M059J (cell line): ENCODE data around the gene MSL2. TPM values are rescaled to one million over a fixed set of nuclear protein-coding genes. Genes with fewer than 3 reads are reported as not detected.
A peak's percentile ranks its signal among the peaks of the same experiment; 100 is the strongest.
"Not testable (repeated sequence)": the region's sequence is repeated elsewhere in the genome, so short reads cannot be mapped to it uniquely, and the experiment has no call there.

ENCODE experiments used
- DNase-seq: peaks from one replicate; pipeline ENCODE4 v3.0.0-alpha.2; 2012; ENCODE audit warnings: low read depth
- total RNA-seq: library from RNA; depleted of rRNA; stranded (reverse); fragments of >200 nt; shearing (Covaris generic); gene quantifications from 2 replicates; pipeline ENCODE4 v1.2.3, GENCODE V29; 2014; rRNA removed

The MSL2 gene, protein sequence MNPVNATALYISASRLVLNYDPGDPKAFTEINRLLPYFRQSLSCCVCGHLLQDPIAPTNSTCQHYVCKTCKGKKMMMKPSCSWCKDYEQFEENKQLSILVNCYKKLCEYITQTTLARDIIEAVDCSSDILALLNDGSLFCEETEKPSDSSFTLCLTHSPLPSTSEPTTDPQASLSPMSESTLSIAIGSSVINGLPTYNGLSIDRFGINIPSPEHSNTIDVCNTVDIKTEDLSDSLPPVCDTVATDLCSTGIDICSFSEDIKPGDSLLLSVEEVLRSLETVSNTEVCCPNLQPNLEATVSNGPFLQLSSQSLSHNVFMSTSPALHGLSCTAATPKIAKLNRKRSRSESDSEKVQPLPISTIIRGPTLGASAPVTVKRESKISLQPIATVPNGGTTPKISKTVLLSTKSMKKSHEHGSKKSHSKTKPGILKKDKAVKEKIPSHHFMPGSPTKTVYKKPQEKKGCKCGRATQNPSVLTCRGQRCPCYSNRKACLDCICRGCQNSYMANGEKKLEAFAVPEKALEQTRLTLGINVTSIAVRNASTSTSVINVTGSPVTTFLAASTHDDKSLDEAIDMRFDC
- total RNA-seq: 17.5 and 19.2 TPM in 2 replicates

DNA sequence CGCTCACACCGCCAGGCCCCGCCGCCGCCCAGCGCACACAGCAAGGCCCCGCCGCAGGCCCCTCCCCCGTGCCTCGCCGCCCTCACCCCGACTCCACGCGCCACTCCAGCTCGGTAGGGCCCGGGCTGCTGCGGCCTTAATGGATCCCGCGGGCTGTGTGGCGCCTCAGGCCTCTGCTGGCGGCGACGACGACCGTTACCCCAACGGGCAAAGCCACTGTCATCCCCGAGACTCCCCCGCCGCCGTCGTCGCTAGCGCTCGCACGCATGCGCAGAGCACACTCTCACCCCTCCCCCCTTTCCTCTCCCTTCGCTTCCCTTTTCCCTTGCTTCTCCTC is at the start of gene MSL2:
Gene MSL2 (minus strand): TSS at position 272 of the 337 bp plus-strand sequence. CDS start 1,222 bp downstream, outside the sequence.
- peak; percentile 74 for DNase-seq

DNA sequence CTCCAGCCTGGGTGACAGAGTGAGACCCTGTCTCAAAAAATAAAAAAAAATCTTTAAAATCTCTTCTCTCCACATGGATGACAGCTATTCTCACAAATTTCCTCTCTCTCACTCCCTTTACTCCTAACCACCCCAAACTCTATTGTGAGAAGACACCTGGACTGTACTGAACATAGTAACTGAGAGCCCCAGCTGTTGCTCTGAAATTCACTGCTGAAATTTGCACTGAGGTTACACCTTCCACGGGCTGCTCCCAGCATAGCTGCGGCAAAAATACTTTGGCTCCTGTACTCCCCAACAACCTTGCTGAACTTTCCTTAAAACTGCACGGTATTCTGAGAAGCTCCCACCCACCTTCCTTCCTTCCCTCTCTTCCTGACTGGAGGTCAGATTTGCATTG is 49.6 kb upstream of the MSL2 start:
- DNase-seq: no peak

DNA sequence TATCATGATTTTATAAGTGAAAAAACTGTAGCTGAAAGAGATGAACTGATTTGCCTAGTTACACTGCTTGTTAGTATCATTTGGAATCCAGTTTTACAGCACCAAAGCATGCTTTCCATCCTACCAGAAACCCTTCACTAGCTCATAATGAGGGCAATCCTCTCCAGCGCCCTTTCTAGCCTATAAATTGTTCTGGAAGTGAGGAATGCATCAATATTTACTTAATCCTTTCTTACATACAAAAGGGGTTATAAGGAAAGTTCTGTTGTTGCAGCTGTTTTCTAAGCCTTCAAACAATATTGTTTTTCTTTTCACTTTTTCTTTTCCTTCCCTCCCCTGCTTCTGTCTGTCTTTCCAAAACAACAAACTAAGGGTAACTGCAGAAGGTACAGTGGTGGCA is 43.0 kb upstream of the MSL2 start:
- DNase-seq: no peak

DNA sequence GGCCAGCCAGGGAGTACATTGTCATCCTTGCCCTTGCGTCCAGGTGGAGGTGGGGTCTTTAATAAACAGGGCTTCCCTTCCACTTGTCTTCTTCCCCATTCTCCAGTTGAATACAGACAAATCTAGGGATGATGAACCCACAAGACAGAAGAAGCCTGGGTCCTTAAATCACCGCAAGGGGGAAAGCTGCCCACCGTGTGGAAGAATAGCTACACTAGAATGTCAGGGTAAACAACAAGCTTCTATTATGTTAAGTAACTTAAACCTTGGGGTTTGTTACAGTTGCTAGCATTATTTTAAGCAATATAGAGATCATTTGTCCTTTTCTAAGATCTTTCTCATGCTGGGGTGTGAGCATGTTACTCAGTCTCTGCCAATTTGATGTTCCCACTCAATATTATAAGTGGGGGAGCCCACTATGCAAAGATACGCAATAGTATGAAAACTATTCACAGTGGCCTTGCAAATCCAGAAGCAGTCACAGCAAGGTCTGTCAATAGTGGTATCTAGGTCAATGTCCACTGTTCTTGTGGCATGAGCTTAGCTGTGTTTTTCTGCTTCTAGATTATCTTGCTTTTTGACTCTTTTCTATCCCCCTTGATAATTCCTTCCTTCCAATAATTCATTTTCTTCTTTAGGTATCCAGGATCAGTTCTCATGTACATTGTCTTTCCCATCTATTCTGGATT is 42.0 kb upstream of the MSL2 start:
- no peak for DNase-seq

DNA sequence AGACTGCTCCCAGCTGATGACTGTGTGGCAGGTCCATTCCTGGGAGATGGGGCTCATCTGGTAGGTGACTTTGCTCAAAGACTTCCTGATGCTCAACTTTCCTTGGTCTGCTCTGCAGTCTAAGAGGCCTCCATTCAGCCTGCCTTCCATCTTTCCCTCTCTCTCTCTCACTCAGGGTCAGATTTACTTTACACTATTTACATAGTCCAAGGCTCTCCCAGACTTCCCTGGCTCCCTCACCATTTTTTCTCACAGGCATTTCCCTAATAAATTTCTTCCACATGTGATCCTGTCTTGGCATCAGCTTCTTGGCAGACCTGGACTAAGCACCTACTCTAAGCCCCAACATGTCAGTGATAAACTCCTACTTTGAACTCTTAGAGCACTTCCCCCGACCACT is 41.0 kb upstream of the MSL2 start:
- no peak for DNase-seq

DNA sequence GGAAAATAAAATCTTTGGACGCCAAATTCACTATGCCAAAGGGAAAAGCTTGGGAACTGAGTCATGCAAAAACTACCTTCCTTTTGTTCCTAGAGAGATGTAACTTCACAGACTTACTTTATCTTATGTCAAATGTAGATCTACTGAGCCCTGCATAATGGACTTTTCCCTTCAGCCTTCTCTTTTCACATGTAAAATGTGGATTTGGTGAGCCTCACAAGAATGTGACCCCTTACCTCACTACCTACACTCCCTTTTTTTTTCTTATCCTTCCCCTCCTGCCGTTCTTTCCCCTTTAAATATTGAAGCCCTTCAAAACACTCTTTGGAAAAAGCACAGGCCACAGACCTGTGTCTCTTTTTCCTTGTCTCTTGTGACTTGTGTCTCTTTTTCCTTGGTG is 40.0 kb upstream of the MSL2 start:
- DNase-seq: no peak

DNA sequence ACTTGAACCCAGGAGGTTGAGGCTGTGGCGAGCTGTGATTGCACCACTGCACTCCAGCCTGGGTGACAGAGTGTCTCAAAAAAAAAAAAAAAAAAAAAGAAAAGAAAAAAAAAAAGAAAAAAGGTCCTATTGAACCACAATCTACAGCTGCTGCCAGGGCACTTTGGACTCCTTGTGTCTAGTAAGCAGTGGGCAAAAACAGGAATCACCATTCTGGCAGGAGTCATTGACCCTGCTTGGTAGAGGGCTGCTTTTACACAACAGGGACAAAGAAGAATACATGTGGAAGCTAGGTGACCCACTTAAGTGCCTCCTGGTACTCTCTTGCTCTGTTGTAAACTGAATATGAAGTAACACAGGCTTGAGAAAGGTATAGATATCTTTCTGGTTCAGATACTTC is 39.4 kb upstream of the MSL2 start:
- DNase-seq: no peak

DNA sequence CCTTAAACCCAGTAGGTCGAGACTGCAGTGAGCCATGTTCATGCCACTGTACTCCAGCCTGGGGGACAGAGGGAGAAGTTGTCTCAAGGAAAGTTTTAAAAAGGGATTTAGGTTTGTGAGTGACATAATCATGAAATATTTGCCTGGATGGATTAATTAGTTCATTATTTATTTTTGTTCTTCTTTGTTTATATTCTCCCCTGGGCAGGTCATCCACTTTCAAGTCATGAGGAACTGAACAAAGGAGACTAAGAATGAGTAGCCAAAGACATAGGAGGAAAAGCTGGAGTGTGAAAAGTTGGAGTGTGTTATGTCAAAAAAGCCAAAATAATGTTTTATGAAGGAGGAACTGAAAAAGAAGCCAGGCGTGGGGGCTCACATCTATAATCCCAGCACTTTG is 36.3 kb upstream of the MSL2 start:
- peak; percentile 61 for DNase-seq

DNA sequence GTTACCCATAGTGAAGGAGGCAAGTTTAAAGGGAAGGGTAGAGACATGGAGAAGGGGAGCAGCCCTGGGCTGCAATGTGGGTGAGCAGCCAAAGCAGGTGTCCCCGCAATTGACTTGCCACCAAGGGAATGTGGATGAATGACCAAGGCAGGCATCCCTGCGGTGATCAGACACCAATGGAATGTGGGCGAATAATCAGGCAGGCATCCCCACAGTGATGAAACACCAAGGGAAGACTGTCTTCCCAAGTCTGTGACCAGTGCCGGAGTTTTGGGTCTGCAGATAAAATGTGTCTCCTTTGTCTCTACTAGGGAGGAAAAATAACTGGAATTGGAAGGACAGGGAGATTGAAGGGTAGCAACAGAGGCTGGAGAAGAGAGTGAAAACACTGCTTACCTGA is 26.6 kb upstream of the MSL2 start:
- not testable (repeated sequence) for DNase-seq

DNA sequence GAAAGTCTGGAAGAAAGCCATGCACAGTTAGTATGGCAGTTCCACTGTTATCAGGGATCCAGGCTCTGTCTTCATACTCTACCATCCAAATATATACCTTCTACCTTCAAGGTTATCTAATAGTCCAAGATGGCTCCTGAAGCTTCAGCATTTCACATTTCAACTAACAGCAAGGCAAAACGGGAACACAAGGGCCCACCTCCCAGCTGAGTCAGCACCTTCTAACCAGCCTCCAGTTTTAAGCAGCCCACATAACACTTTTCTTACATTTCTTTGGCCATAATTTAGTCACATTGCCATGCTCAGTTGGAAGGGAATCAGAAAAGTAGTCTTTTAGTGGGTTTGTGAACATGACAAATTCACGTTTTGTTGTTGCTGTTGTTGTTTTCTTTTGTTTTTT is 15.4 kb upstream of the MSL2 start:
- DNase-seq: no peak

DNA sequence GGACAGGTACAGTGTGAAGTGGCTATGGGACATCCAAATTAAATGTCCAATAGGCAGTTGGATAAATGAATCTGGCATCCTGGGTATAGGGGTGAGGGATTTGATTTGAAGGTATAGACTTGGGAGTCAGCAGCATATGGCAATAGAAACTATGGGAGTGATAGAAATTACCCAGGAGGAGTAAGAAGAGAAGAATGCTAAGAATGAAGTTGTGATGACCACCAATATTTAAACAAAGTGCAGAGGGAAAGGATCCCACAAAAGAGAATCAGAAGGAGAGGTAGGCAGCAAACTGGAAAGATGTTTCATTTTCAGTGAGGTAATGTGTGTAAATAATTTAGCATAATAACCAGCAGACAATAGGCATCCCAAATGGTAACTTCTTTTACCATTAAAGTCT is 13.8 kb upstream of the MSL2 start:
- DNase-seq: peak; percentile 81

DNA sequence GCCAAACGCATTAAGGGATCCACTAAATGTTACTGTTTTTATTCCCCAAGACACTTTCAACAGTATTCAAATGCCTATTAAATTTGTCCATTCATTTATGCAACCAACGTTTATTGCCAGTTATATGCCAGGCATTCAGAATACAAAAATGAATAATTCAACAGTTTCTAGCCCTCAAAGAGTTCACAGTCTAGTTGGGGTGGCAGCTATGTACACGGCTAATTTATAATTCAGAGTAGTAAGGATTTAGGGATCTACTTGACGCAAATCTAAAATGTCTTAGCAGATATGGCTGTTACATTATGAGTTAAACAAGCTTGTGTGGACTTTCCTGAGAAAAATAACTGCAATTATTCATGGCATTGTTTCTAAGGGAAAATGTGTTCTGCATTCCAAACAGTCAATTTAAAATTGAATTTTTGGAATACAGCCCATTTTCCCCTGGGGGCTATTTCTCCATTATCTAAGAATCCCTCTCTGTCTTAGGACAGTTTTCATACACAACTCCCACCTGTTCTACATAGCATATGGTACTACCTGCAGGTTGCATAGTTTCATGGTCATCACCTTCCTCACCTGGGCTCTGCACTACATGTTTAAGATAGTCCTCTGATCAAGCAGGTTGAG is 11.5 kb upstream of the MSL2 start:
- DNase-seq: peak; percentile 16

DNA sequence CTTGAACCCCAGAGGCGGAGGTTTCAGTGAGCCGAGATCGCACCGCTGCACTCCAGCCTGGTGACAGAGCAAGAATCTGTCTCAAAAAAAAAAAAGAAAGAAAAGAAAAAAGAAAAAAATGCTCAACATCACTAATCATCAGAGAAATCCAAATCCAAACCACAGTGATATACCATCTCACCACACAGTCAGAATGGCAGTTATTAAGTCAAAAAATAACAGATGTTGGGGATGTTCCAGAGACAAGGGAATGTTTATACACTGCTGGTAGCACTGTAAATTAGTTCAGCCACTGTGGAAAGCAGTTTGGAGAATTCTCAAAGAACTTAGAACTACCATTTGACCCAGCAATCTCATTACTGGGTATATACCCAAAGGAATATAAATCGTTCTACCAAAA is 3.1 kb upstream of the MSL2 start:
- DNase-seq: peak; percentile 38

DNA sequence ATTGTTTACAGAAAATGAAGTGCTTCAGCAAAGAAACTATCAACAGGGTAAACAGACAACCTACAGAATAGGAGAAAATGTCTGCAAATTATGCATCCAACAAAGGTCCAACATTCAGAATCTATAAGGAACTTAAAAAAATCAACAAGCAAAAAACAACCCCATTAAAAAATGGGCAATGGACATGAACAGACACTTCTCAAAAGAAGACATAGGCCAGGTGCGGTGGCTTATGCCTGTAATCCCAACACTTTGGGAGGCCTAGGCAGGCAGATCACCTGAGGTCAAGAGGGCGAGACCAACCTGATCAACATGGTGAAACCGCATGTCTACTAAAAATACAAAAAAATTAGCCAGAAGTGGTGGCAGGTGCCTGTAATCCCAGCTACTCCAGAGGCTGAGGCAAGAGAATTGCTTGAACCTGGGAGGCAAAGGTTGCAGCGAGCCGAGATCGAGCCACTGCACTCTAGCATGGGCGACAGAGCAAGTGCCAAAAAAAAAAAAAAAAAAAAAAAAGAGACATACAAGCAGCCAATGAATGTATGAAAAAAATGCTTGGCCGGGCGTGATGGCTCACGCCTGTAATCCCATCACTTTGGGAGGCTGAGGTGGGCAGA is 2.4 kb upstream of the MSL2 start:
- DNase-seq: not testable (repeated sequence)

DNA sequence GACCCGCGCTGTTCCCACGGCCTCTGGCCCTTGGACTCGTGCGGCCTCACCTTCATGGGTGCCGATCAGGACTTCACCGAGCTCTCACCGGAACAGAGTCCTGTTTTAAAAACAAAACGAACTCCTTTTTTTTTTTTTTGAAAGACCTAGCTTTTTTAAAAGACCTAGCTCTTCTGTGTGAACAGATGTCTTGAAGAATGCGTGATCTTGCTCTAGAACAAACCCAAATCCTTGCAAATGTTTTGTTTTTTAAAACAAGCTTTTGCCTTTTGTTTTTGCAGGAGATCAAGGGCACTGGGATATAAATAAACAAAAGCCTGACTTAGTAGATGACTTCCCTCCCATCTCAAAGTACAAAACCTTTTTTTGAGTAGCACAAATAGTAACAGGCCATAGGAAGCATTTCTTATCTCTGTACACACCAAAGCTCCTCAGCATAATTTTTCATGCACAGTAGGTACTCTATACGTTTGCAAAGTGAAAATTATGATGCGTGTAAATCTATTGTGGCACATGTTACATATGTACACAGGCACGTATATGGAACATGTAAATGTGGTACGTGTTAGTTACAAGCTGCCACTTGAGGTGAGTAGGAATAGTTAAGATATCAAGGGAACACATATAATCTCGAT is 1.1 kb upstream of the MSL2 start:
- DNase-seq: no peak

DNA sequence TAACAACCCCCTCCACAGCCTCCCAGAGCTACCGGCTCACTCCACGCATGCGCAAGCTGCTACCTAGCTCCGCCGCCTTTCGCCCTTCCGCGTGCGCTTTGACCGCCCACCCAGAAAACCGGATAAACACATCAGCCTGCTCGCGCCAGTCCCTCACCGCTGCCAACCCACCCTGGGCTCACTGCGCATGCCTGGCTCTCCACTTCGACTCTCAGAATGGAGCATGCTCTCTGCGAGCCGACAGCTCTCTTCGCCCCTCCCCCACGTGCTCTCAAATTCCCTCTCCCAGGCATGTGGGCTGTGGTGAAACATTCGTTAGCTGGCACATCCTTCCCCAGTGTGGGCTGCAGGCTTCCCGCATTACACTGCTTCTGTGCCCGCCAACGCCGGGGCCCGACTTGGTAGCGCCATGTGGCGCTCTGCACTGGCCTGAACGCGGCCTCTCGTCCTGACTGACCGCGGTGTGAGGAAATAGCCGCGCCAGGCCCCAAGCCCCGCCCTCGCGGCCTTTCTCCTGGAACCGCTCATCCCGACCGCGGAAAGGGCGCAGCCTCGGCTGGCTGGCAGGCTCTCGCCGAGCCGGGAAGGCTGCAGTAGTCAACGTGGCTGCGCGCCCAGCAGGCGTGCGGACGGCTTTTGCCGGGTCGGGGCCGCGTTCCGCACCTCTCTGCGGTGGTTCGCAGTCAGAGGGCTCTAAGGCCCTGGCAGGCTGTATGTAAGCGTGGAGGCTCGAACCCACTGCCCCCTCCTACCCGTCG is 445 bp upstream of the MSL2 start:
- peak; percentile 100 for DNase-seq

DNA sequence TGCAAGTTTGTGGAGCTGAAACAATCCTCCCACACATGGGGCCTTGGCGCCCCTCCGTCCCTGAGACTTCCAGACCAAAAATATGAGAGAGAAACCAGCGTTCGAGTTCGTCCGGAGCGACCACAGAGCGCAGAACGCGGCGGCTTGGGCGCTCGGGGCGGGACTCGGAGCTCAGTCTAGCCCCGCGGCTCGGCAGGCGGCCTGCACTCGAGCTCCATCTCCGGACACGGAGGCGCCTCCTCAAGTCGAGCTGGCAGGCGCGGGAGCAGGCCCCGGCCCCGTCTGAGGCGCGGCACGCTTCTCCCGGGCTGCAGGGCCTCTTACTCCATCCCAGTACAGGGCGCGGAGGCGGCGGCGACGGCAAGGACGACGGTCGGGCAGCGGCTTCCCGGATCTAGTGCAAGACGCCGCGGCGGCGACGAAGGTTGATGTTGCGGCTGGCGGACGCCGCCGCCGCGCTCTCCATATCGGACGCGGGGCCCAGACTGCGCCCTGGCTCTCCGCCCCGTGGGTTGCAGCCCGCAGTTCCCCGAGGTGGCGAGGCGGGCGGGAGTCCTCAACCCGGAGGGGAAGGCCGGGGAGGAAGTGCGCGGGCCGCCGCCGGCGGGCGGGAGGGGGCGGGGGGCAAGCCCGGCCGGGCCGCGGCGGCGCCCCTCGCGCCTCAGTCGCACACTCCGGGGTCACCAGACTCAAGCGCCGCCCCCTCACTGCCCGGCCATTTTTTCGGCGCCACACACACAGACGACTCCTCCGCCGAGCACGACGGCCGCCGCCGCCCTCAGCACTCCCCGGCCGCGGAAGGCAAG is 674 bp downstream of the MSL2 start:
- peak; percentile 60 for DNase-seq

DNA sequence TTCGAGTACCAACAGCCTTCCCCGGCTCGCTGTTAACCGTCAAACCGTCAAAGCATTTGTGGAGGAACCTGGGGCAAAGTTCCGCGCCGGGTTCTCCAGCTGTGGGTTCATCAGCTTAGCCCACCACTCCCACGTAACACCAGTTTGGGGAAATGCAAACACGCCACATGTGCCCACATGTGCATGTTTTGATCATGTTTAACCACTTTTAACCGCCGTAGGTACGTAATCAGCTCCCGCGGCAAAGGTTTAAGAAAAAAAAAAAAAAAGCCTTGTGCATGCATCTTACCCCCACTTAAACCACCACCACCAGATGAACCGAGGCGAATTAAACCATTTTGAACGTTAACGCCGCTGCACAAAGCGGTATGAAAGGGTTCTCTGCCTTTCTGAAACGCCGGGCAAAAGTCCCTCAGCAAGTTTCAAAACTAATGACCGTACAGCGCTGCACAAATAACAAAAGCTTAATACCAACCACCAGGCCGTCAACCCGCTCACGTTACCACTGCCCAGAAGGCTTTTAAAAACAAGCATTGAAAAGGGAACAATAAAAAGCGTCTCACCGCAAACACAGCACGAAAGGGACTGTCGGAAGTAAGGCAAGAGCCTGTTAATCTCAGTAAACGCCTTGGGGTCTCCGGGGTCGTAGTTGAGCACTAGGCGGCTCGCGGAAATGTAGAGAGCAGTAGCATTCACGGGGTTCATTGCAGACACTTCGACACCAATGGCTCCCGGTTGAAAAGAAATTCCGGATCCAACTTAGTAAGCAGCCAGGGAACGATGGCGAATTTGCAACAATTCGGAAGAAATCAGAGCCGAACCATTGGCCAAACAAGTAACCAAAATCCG is 1.5 kb downstream of the MSL2 start:
- peak; percentile 51 for DNase-seq
